GM23248 (cell line): ENCODE measurements around the gene KLHL3.

Experiments
- EZH2 ChIP-seq: fragments of 200-600 bp; sonication (generic); IDR thresholded peaks from 2 replicates; pipeline ENCODE4 v1.6.1; 2018; ENCODE audit warnings: antibody characterized with exemption, mild to moderate bottlenecking; ENCODE audit not compliant: insufficient read depth, poor library complexity, severe bottlenecking
- EZH2phosphoT487 ChIP-seq: fragments of 200-600 bp; sonication (generic); IDR thresholded peaks from 2 replicates; pipeline ENCODE4 v1.6.1; 2018; ENCODE audit warnings: antibody characterized with exemption, moderate library complexity, mild to moderate bottlenecking, low read depth; ENCODE audit not compliant: insufficient read depth

- TF ChIP-seq EZH2 (no peak), EZH2phosphoT487 (no peak)
Observed at GRCh38 chr5:137703565-137703964, 32.3 kb downstream of the KLHL3 start.
